ENCODE results near the gene CRY1. TPM values are rescaled to one million over a fixed set of nuclear protein-coding genes. Genes with fewer than 3 reads are reported as not detected.

CRY1 gene
- total and polyA plus RNA-seq, 9 of the 15 experiments (the other 6 are each of a cell fraction or from before 2014, with no cell fraction given), result 8.7 to 33.3 (median 25.2) TPM

DNA sequence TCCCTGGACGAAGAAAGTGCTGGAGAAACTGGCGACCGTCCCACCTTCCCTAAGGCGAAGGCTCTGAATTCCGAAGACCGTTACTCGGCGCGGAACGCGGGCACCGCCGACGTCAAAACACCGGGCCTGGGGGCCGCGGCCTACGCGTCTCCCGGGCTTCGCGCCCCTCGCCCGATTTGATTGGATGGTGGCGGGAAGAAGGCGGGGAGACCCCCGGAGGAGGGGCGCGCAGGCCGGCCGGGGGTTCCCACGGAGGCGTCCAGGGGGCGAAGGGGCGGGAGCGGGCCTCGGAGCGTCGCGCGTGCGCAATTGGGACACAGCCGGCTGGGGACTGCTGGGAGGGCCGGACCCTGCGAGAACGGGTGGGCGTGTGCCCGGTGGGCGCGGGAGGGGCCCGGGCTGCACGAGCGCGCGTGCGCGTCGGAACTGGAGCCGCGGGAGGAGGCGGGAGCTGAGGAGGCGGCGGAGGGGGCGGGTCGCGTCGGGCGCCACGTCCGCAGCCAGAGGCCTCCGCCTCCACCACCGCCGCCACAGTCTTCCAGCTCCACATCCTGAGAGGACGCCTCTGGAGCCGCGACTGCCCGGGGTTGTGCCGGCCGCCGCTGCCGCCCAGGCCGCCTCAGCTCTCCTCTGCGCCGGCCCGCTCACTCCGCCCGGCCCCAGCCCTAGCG lies 137.8 kb downstream of the CRY1 start, which contains the start of gene TMEM263 (continued):
- TF ChIP-seq REST (IDR thresholded peaks at IDR 0.05; ENCODE audit: borderline replicate concordance), result no peak; the same call in 1 of the 2 replicates
- TF ChIP-seq REST (CRISPR knock-in tag; IDR thresholded peaks at IDR 0.05; ENCODE audit: low read depth), result peak; percentile 77
- TF ChIP-seq DEAF1 (CRISPR knock-in tag; IDR thresholded peaks at IDR 0.05), result no peak
- no peak for TF ChIP-seq GTF2A2 (tag; IDR thresholded peaks at IDR 0.05)
- TF ChIP-seq, protein P1, sequence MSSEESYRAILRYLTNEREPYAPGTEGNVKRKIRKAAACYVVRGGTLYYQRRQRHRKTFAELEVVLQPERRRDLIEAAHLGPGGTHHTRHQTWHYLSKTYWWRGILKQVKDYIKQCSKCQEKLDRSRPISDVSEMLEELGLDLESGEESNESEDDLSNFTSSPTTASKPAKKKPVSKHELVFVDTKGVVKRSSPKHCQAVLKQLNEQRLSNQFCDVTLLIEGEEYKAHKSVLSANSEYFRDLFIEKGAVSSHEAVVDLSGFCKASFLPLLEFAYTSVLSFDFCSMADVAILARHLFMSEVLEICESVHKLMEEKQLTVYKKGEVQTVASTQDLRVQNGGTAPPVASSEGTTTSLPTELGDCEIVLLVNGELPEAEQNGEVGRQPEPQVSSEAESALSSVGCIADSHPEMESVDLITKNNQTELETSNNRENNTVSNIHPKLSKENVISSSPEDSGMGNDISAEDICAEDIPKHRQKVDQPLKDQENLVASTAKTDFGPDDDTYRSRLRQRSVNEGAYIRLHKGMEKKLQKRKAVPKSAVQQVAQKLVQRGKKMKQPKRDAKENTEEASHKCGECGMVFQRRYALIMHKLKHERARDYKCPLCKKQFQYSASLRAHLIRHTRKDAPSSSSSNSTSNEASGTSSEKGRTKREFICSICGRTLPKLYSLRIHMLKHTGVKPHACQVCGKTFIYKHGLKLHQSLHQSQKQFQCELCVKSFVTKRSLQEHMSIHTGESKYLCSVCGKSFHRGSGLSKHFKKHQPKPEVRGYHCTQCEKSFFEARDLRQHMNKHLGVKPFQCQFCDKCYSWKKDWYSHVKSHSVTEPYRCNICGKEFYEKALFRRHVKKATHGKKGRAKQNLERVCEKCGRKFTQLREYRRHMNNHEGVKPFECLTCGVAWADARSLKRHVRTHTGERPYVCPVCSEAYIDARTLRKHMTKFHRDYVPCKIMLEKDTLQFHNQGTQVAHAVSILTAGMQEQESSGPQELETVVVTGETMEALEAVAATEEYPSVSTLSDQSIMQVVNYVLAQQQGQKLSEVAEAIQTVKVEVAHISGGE (CRISPR knock-in tag; IDR thresholded peaks at IDR 0.05), result no peak
- no peak for TF ChIP-seq ARID2 (IDR thresholded peaks at IDR 0.05)
- TF ChIP-seq MIER1 (IDR thresholded peaks at IDR 0.05; ENCODE audit: low read depth), result no peak
- 0 out of 2 replicates have a peak, but pooled peaks have one; percentile 6 for TF ChIP-seq XRCC5 (IDR thresholded peaks at IDR 0.05; ENCODE audit: low read depth, low read length)
- no peak; the same call in 1 of the 2 replicates for TF ChIP-seq SOX6 (IDR thresholded peaks at IDR 0.05)
- TF ChIP-seq RCOR1 (IDR thresholded peaks at IDR 0.05; ENCODE audit: borderline replicate concordance in 1 of 2, low read depth in 2 of 2, low read length in 2 of 2), result 0 out of 4 replicates have a peak, but pooled peaks of 1 of the 2 experiments have one; percentile 7
- no peak for TF ChIP-seq FOXJ2 (tag; IDR thresholded peaks at IDR 0.05)
- TF ChIP-seq TBP (optimal IDR thresholded peaks at IDR 0.05; ENCODE audit: low read depth, low read length), result peak; percentile 78
- 0 out of 2 replicates have a peak, but pooled peaks have one; percentile 52 for TF ChIP-seq TAF7 (tag; IDR thresholded peaks at IDR 0.05)

Data from K562 (cell line).